Ovary (tissue), 9 donors: ENCODE results near the gene STIMATE. TPM values are rescaled to one million over a fixed set of nuclear protein-coding genes. Genes with fewer than 3 reads are reported as not detected.

Experiments
- DNase-seq, 5 donors: peaks; one replicate each; pipeline ENCODE4 v3.0.0-alpha.2; 2019 to 2020
- H3K27ac ChIP-seq, 2 donors: fragments of 200-600 bp; one replicate each; pipeline versions ENCODE4 v1.5.1 to v1.8.0; 2019 to 2022
- H3K27me3 ChIP-seq: fragments of 200-600 bp; one replicate; pipeline ENCODE4 v1.8.0; 2022
- H3K36me3 ChIP-seq: fragments of 200-600 bp; sonication (generic); one replicate; pipeline ENCODE4 v1.5.1; 2019
- H3K4me1 ChIP-seq: one replicate; pipeline ENCODE4 v1.8.1; 2013; ENCODE audit warnings: mild to moderate bottlenecking, moderate library complexity; ENCODE audit not compliant: insufficient read depth
- H3K4me3 ChIP-seq: fragments of 200-600 bp; sonication (generic); one replicate; pipeline ENCODE4 v1.5.1; 2017
- H3K9me3 ChIP-seq, 2 donors: fragments of 200-600 bp in 1 of 2; sonication (generic) in 1 of 2; one replicate each; pipeline versions ENCODE4 v1.5.1 to v1.8.1; 2013 to 2019; ENCODE audit warnings: mild to moderate bottlenecking in 1 of 2, moderate library complexity in 1 of 2
- CTCF ChIP-seq, 3 donors: fragments of 450-650 bp in 2 of 3; fragments of 200-600 bp in 1 of 3; IDR thresholded peaks; one replicate each; pipeline versions ENCODE4 v1.5.1 to v1.8.0; 2016 to 2022; ENCODE audit warnings: antibody characterized with exemption in 3 of 3, mild to moderate bottlenecking in 1 of 3
- EP300 ChIP-seq: sonication (generic); formaldehyde crosslinking; IDR thresholded peaks from one replicate; pipeline ENCODE4 v1.6.1; 2017; ENCODE audit warnings: antibody characterized with exemption
- POLR2A ChIP-seq: fragments of 450-650 bp; IDR thresholded peaks from one replicate; pipeline ENCODE4 v1.6.1; 2017; ENCODE audit warnings: antibody characterized with exemption, mild to moderate bottlenecking, moderate library complexity
- WGBS, 3 donors: extraction: QIAGEN DNeasy Blood & Tissue Kit in 1 of 3; methylation state at CpG; one replicate each; pipeline versions ENCODE4 v1.1.5 to v1.1.7; 2013 to 2017; 5-methylcytosine and 5-hydroxymethylcytosine counted together
- intact Hi-C, 4 donors: fragments of 100-400 bp; cut with DNase I; formaldehyde crosslinking; loops; one replicate each; pipeline versions ENCODE4 v1.11.0 to v1.15.1; 2022 to 2023
- polyA plus RNA-seq, 2 donors: library from polyadenylated mRNA; stranded (reverse); fragments of 200-250 nt in 1 of 2; fragments of 350-450 nt in 1 of 2; fragmentation: Illumina TruSeq in 1 of 2; extraction: RNeasy Lipid Tissue Mini Kit (QIAGEN cat#74804) in 1 of 2; gene quantifications; one replicate each; pipeline ENCODE4 v1.2.3, GENCODE V29; 2013 to 2014
- total RNA-seq, 7 donors: library from RNA; depleted of rRNA in 2 of 7; stranded (reverse); fragments of >200 nt in 2 of 7; fragmentation: NEBNext Ultra II Directional in 3 of 7; extraction: Animal tissue kit (Norgen Biotek cat#: 25700) in 3 of 7; gene quantifications; one replicate each; pipeline versions ENCODE4 v1.1.0 to v1.2.4, GENCODE V29; 2016 to 2023
- donor health status: DM: no; HTN: no; CAD: no; lungs with moderate emphysema.
- donor health status: DM: no; HTN: no; CAD: no.
- donor health status: Bipolar disorder and iron deficiency.
- donor health status: DM: yes; HTN: yes; CAD: no.
- donor health status: DM: no; HTN: no; CAD: no.
- donor health status: DM: yes; HTN: yes; CAD: no.

Gene STIMATE
- total and polyA plus RNA-seq, 9 donors: 7.4 to 29.9 (median 17.1) TPM

DNA sequence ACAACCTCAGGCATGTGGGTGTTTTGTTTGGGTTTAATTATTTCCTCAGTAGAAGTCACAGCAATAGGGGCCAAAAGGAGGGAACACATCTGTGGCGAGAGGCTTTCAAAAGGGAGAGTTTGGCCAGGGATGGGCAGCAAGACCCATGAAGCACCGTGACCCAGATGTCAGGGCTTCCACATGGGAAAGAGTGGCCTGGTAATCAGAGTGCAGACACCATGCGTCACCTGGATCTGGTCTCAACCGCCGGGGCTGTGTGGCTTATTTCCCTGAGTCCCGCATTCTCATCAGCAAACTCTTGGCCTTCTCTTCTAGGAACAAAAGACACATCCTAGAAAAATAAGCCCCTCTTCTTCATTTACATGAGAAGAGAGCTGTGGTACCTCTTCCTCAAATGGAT, 50.1 kb downstream of the STIMATE start:
- no peaks in the 10 kb centered on the region for H3K4me1 ChIP-seq
- no peaks in the 10 kb centered on the region for H3K27me3 ChIP-seq
- no peak overlapping the region for H3K4me3 ChIP-seq
- intact Hi-C loops: no loop called here
- DNase-seq: no peak
- no peak overlapping the region for H3K27ac ChIP-seq
- no peak for TF ChIP-seq CTCF (IDR thresholded peaks at IDR 0.05)
- no peak for TF ChIP-seq POLR2A
- TF ChIP-seq EP300: no peak
- 72 to 85% (median 73%) methylated on average over 6 of the region's 6 CpGs for WGBS, 3 donors
- no peaks in the 10 kb centered on the region for H3K9me3 ChIP-seq
- H3K36me3 ChIP-seq: no peaks in the 10 kb centered on the region

DNA sequence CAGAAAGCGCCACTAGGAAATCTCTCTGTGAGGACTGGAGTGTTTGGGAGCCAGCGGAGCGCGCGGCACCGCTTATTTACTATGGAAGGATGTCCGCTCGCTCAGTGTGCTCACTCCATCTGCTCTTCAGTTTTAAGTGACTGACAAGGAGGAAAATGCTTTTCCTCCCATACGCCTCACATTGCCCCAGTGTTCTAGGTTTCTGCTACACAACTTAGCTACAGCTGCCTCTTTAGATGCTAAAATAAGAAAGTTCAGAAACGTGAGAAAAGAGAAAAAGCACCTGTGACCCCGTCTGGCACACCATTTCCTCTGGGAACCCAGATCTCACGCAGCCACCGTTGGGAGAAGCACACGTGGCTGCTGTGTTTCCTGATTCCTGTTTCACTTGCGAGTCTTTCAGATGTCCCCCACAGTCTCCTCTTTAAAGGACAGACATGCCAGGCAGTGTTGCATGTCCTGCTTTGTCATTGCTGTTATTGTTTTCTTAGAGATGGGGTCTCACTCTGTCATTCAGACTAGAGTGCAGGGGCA, 50.8 kb downstream of the STIMATE start:
- no peak overlapping the region for H3K27ac ChIP-seq
- no peaks in the 10 kb centered on the region for H3K27me3 ChIP-seq
- 74 to 83% (median 81%) methylated on average over 15 of the region's 15 CpGs for WGBS, 3 donors
- intact Hi-C loops: no loop called here
- H3K9me3 ChIP-seq: no peaks in the 10 kb centered on the region
- DNase-seq: no peak
- no peaks in the 10 kb centered on the region for H3K4me1 ChIP-seq
- no peak for TF ChIP-seq CTCF (IDR thresholded peaks at IDR 0.05)
- TF ChIP-seq POLR2A: no peak
- no peak for TF ChIP-seq EP300
- no peaks in the 10 kb centered on the region for H3K36me3 ChIP-seq
- no peak overlapping the region for H3K4me3 ChIP-seq

DNA sequence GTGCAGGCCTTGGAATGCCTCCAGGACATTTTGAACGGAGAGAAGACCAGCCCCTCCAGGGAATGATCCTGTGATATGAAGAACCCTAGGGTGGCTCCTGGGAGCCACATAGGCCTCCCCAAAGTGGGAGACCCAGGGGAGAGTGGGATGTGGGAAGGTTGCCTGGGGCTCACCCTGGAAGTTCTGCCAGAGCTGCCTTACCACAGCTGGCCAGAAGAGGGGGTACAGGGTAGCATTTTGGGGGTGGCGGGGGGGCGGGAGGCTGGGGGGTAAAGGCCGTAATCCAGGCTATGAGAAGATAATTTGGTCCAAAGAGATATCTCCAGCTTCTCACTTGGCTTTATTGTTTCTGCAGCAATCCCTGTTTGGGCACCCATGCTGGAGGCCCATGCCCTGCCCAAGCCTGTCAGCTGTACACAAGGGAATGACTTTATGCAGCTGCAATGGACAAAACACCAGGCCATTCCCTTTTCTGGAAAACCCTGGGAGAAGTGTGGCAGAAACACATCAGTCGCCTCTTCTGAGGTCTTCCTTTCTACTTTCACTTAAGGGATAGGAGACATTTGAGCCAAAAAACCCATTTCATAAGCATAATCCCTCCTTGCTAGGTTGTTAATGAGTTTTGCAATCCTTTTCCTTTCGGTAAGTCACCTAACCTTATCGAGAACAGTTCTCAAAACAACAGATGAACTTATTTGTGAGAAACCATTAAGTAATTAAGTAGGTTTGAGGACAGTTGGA, 51.5 kb downstream of the STIMATE start:
- intact Hi-C loops: no loop called here
- no peak for DNase-seq
- H3K4me3 ChIP-seq: no peak overlapping the region
- no peaks in the 10 kb centered on the region for H3K27me3 ChIP-seq
- H3K36me3 ChIP-seq: no peaks in the 10 kb centered on the region
- no peaks in the 10 kb centered on the region for H3K9me3 ChIP-seq
- H3K27ac ChIP-seq: peak overlapping the region in 1 of 2 donors; percentile 38
- WGBS, 3 donors: 71 to 77% (median 76%) methylated on average over 7 of the region's 7 CpGs
- peak in 1 of 3 donors; percentile 10 for TF ChIP-seq CTCF (IDR thresholded peaks at IDR 0.05)
- TF ChIP-seq EP300: no peak
- no peak for TF ChIP-seq POLR2A
- no peaks in the 10 kb centered on the region for H3K4me1 ChIP-seq

GRCh38 chr3:52845157-52845556, 52.2 kb downstream of the STIMATE start:
- H3K27ac ChIP-seq: peak overlapping the region in 1 of 2 donors; percentile 38
- no peaks in the 10 kb centered on the region for H3K4me1 ChIP-seq
- H3K9me3 ChIP-seq: no peaks in the 10 kb centered on the region
- intact Hi-C loops: no loop called here
- no peaks in the 10 kb centered on the region for H3K36me3 ChIP-seq
- 22 to 25% (median 25%) methylated on average over 6 of the region's 6 CpGs for WGBS, 3 donors
- peak in 2 of 5 donors; percentile 32 to 61 for DNase-seq
- H3K27me3 ChIP-seq: no peaks in the 10 kb centered on the region
- TF ChIP-seq POLR2A (no peak), CTCF (IDR thresholded peaks at IDR 0.05) (no peak), EP300 (no peak)
- H3K4me3 ChIP-seq: no peak overlapping the region
